HG03520 (cell line): ENCODE results near the gene NRIP1.
"Not testable (repeated sequence)": the region's sequence is repeated elsewhere in the genome, so short reads cannot be mapped to it uniquely, and the experiment has no call there.

ENCODE experiments used
- ATAC-seq: cut with Tn5 transposase; IDR thresholded peaks from one replicate; pipeline ENCODE4 v1.9.1; 2021; ENCODE audit warnings: mild to moderate bottlenecking, moderate library complexity; ENCODE audit not compliant: unreplicated experiment

Gene NRIP1

GRCh38 chr21:14927324-14927723 is 137.5 kb downstream of the NRIP1 start:
- not testable (repeated sequence) for ATAC-seq

- no peak for ATAC-seq
Measured at GRCh38 chr21:14926186-14926585, 138.6 kb downstream of the NRIP1 start.

GRCh38 chr21:14923468-14923867 is 141.3 kb downstream of the NRIP1 start:
- ATAC-seq: no peak

GRCh38 chr21:14922980-14923379 is 141.8 kb downstream of the NRIP1 start:
- no peak for ATAC-seq

- no peak for ATAC-seq
Measured at GRCh38 chr21:14918527-14918926, 146.3 kb downstream of the NRIP1 start.

GRCh38 chr21:14917762-14918161 is 147.0 kb downstream of the NRIP1 start:
- ATAC-seq: no peak

- no peak for ATAC-seq
Measured at GRCh38 chr21:14916676-14917141, 148.1 kb downstream of the NRIP1 start.

- no peak for ATAC-seq
Measured at GRCh38 chr21:14913638-14914037, 151.2 kb downstream of the NRIP1 start.

- ATAC-seq: no peak
Measured at GRCh38 chr21:14911351-14911750, 153.4 kb downstream of the NRIP1 start.
